Transverse colon (tissue), 4 donors: ENCODE results near the gene SLC25A29. TPM values are rescaled to one million over a fixed set of nuclear protein-coding genes. Genes with fewer than 3 reads are reported as not detected.
"Not testable (repeated sequence)": the region's sequence is repeated elsewhere in the genome, so short reads cannot be mapped to it uniquely, and the experiment has no call there.

Experiments used
- DNase-seq: peaks from one replicate; pipeline ENCODE4 v3.0.0-alpha.2; 2019
- H3K27ac ChIP-seq, 4 donors: fragments of 200-600 bp; sonication (generic); 2 replicates each; pipeline ENCODE4 v1.5.1; 2016 to 2018; ENCODE audit warnings: inconsistent platforms in 4 of 4
- H3K27me3 ChIP-seq: fragments of 200-600 bp; sonication (generic); 2 replicates; pipeline ENCODE4 v1.5.1; 2017; ENCODE audit warnings: inconsistent platforms
- H3K36me3 ChIP-seq, 4 donors: fragments of 200-600 bp; sonication (generic); 2 replicates each; pipeline ENCODE4 v1.5.1; 2017 to 2019; ENCODE audit warnings: inconsistent platforms in 4 of 4
- H3K4me1 ChIP-seq, 4 donors: fragments of 200-600 bp; sonication (generic); 2 replicates each; pipeline ENCODE4 v1.5.1; 2017 to 2020; ENCODE audit warnings: inconsistent platforms in 4 of 4
- H3K4me3 ChIP-seq, 4 donors: fragments of 200-600 bp; sonication (generic); 1 replicate in 1 of 4; 2 replicates in 3 of 4; pipeline versions ENCODE4 v1.5.1 to v1.6.1; 2017 to 2019; ENCODE audit warnings: inconsistent platforms in 4 of 4
- H3K9me3 ChIP-seq, 2 donors: fragments of 200-600 bp; sonication (generic); 2 replicates each; pipeline ENCODE4 v1.5.1; 2017 to 2019; ENCODE audit warnings: inconsistent platforms in 2 of 2
- EP300 ChIP-seq: sonication (generic); formaldehyde crosslinking; IDR thresholded peaks from one replicate; pipeline ENCODE4 v1.6.1; 2017; ENCODE audit warnings: antibody characterized with exemption, low read depth
- POLR2A ChIP-seq: fragments of 450-650 bp; IDR thresholded peaks from one replicate; pipeline ENCODE4 v1.6.1; 2016; ENCODE audit warnings: antibody characterized with exemption, mild to moderate bottlenecking, moderate library complexity
- POLR2AphosphoS5 ChIP-seq, 3 donors: sonication (generic); formaldehyde crosslinking; IDR thresholded peaks; one replicate each; pipeline ENCODE4 v1.6.1; 2016; ENCODE audit warnings: antibody characterized with exemption in 3 of 3
- WGBS, 2 donors: methylation state at CpG; one replicate each; pipeline ENCODE4 v1.1.5; 2018; ENCODE audit warnings: low coverage in 1 of 2; 5-methylcytosine and 5-hydroxymethylcytosine counted together
- in situ Hi-C, 4 donors: fragments of 200-750 bp; cut with MboI; loops; one replicate each; pipeline versions ENCODE4 v1.15.0 to v1.15.1; 2017; ENCODE audit warnings: low sequenced_read_pairs in 3 of 4, low pct_ligation_motif_present in 1 of 4, low pct_unique_long_range_greater_than_20kb in 1 of 4
- intact Hi-C: fragments of 100-400 bp; cut with DNase I; formaldehyde crosslinking; loops from one replicate; pipeline ENCODE4 v1.15.1; 2023; ENCODE audit warnings: low total_unique reads
- total RNA-seq, 4 donors: library from RNA; depleted of rRNA; stranded (reverse); fragments of >200 nt; gene quantifications; one replicate each; pipeline ENCODE4 v1.1.0, GENCODE V29; 2016
- TF ChIP-seq, protein P1 (sequence below), 5 experiments: fragments of 200-600 bp in 3 of 5; fragments of 450-650 bp in 2 of 5; sonication (generic) in 3 of 5; IDR thresholded peaks; 1 replicate in 2 of 5; 2 replicates in 3 of 5; pipeline ENCODE4 v1.5.1; 2016 to 2017; ENCODE audit warnings: antibody characterized with exemption in 5 of 5, inconsistent platforms in 3 of 5, mild to moderate bottlenecking in 2 of 5, moderate library complexity in 1 of 5

The SLC25A29 gene
- total RNA-seq, 4 donors from 2014 or later = 16.8 to 62.7 (median 19.7) TPM

DNA sequence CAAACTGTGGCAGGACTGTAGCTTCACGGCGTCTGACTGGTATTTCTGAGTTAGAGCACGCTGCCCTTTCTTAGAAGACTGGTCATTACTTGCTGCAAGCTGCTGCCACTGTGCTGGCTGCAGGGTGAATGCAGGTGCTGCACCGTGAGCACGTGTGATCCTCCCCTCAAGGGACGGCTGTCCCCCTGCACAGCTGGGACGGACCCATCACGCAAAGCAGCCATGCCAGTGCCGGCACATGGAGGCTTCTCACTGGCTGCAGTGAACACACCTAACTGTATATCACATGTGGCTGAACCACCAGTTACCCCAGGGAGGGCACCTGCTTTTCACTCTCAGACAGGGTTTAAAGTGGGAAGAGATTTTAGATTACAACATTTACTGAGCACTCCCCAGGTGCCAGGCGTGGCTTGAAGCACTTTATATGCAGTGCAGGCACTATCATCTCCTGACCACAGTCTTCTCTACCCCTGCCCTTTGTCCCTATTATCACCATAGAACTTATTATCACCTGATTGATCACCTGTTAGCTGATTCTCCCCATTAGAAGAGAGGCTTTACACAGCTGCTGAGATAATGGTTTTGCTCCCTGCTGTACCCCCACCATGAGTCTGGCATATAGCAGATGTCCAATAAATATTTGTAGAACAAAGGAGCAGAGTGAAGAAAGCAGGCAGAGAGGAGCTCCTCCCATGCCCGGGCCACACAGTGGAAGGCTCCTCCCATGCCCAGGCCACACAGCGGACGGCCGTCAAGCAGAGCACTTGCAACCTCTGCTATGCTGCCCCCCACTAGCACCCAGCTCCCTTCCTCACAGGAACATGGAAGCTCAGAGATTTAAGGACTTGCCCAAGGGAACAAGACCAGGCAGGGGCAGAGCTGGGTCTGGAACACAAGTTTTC is 42.8 kb upstream of the SLC25A29 start:
- H3K36me3 ChIP-seq = peaks cover 0 to 19% (median 4%) of the 10 kb centered on the region in 4 donors
- no peak overlapping the region for H3K4me3 ChIP-seq
- no peak for TF ChIP-seq POLR2AphosphoS5 (IDR thresholded peaks at IDR 0.05)
- no peak for TF ChIP-seq POLR2A
- TF ChIP-seq EP300 = no peak
- TF ChIP-seq, protein P1, sequence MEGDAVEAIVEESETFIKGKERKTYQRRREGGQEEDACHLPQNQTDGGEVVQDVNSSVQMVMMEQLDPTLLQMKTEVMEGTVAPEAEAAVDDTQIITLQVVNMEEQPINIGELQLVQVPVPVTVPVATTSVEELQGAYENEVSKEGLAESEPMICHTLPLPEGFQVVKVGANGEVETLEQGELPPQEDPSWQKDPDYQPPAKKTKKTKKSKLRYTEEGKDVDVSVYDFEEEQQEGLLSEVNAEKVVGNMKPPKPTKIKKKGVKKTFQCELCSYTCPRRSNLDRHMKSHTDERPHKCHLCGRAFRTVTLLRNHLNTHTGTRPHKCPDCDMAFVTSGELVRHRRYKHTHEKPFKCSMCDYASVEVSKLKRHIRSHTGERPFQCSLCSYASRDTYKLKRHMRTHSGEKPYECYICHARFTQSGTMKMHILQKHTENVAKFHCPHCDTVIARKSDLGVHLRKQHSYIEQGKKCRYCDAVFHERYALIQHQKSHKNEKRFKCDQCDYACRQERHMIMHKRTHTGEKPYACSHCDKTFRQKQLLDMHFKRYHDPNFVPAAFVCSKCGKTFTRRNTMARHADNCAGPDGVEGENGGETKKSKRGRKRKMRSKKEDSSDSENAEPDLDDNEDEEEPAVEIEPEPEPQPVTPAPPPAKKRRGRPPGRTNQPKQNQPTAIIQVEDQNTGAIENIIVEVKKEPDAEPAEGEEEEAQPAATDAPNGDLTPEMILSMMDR (IDR thresholded peaks at IDR 0.05) = no peak
- H3K27me3 ChIP-seq = no peaks in the 10 kb centered on the region
- intact Hi-C loops (no loop called here), in situ Hi-C loops (no loop called here)
- no peak overlapping the region for H3K27ac ChIP-seq
- H3K9me3 ChIP-seq = no peaks in the 10 kb centered on the region
- no peaks in the 10 kb centered on the region for H3K4me1 ChIP-seq
- WGBS, 2 donors = 84% methylated on average over 14 of the region's 14 CpGs; no CpG with 5 or more reads in 1 of the 2 donors
- no peak for DNase-seq

DNA sequence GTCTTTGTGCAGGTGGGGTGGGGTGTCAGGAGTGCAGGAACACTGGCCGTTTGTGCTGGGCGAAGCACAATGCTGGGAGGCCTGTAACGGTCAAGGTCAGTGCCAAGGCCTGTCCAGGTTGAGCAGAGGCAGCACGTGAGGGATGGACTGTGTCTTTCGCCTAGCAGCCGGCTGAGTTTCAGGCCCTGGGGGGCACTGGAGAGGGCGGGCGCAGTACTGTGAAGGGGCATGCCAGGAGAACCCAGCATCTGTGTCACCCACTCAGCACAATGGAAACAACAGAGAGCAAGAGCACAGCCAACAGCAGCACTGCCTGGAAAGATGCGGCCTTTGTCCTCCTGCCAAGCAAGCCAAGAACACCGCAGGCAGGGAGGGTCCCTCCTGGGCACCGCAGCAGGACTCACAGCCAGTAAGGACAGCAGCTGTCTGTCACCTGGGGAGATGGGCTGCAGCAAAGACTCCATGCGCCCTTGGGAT is 42.0 kb upstream of the SLC25A29 start:
- Histone ChIP-seq H3K27ac (no peak overlapping the region), H3K4me3 (no peak overlapping the region), H3K9me3 (no peaks in the 10 kb centered on the region), H3K27me3 (no peaks in the 10 kb centered on the region), H3K4me1 (no peaks in the 10 kb centered on the region), H3K36me3 (peaks cover 0 to 12% (median 4%) of the 10 kb centered on the region in 4 donors)
- intact Hi-C loops (no loop called here), in situ Hi-C loops (no loop called here)
- no peak for DNase-seq
- TF ChIP-seq POLR2AphosphoS5 (IDR thresholded peaks at IDR 0.05) = no peak
- TF ChIP-seq, protein P1 (IDR thresholded peaks at IDR 0.05) = no peak
- TF ChIP-seq POLR2A = no peak
- no peak for TF ChIP-seq EP300
- 91% methylated on average over 12 of the region's 12 CpGs; no CpG with 5 or more reads in 1 of the 2 donors for WGBS, 2 donors

DNA sequence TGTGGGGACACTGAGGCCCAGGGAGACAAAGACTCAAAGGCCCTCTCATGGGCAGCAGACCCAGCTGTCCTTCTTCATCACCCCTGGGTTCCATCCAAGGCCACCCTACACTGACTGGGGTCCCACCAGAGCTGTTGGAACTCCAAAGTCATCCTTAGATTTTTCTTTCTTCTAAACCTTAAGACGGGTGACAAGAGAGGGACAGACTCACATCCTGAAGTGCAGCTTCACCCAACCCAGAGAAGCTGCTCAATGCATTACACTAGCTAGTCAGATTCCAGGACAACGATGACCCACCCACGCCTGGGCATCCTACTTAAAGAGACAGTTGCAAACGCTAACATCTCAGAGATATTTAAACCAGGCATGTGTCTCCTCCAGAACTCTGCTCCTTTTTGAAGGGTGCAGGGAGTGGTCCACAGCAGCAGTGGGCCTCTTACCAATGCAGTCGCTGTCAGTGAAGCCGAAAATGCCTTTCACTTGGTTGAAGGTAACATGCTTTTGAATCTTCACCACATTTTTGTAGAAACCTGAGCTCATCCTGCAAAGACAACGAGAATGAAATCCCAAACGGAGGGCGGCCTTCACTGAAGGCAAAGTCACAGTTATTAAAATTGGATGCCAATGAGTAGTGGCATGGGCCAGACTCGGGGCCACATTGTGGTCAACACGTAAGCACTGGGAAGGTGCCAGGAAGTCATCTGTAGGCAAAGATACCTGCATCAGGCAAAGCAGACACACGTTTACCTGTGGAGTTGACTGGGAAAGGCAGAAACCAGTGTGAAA is 40.3 kb upstream of the SLC25A29 start:
- no peaks in the 10 kb centered on the region for H3K27me3 ChIP-seq
- H3K27ac ChIP-seq = no peak overlapping the region
- WGBS, 2 donors = 88 to 91% methylated on average over 5 to 12 of the region's 12 CpGs
- intact Hi-C loops (no loop called here), in situ Hi-C loops (no loop called here)
- peaks cover 0 to 12% (median 4%) of the 10 kb centered on the region in 4 donors for H3K36me3 ChIP-seq
- peaks cover 0 to 12% (median 7%) of the 10 kb centered on the region in 4 donors for H3K4me1 ChIP-seq
- TF ChIP-seq POLR2A (no peak), EP300 (no peak), POLR2AphosphoS5 (IDR thresholded peaks at IDR 0.05) (no peak)
- TF ChIP-seq, protein P1 (IDR thresholded peaks at IDR 0.05) = no peak
- no peak overlapping the region for H3K4me3 ChIP-seq
- DNase-seq = no peak
- H3K9me3 ChIP-seq = no peaks in the 10 kb centered on the region

DNA sequence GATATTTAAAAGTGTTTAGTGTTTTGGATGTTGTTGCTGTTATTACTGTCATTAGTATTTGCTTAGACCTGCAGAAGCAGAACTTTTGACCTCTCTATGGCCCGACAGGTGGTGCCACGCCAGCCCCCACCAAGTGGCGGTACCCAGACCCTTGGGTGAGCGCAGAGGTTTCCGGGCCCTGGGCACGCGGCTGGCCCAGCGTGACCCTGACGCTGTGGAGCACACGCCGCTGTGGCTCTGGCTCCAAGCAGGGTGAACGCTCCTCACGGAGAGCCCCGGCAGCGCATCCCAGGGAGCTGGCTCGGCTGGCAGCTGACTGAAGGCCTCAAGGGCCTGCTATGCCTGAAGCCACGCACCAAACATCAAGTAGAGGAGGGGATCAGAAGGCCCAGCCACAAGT is 39.5 kb upstream of the SLC25A29 start:
- in situ Hi-C loops = no loop called here
- Histone ChIP-seq H3K4me3 (no peak overlapping the region), H3K27ac (no peak overlapping the region), H3K36me3 (peaks cover 0 to 12% (median 4%) of the 10 kb centered on the region in 4 donors), H3K27me3 (no peaks in the 10 kb centered on the region), H3K9me3 (no peaks in the 10 kb centered on the region), H3K4me1 (peaks cover 0 to 19% (median 11%) of the 10 kb centered on the region in 4 donors)
- DNase-seq = no peak
- TF ChIP-seq POLR2AphosphoS5 (IDR thresholded peaks at IDR 0.05) = no peak
- TF ChIP-seq POLR2A = no peak
- TF ChIP-seq EP300 = no peak
- TF ChIP-seq, protein P1 (IDR thresholded peaks at IDR 0.05) = no peak
- WGBS, 2 donors = 95 to 100% methylated on average over 9 to 16 of the region's 17 CpGs
- intact Hi-C loops = no loop called here

DNA sequence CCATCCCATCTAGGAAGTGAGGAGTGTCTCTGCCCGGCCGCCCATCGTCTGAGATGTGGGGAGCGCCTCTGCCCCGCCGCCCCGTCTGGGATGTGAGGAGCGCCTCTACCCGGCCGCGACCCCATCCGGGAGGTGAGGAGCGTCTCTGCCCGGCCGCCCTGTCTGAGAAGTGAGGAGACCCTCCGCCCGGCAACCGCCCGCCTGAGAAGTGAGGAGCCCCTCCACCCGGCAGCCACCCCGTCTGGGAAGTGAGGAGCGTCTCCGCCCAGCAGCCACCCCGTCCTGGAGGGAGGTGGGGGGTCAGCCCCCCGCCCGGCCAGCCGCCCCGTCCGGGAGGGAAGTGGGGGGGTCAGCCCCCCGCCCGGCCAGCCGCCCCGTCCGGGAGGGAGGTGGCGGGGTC is 38.4 kb upstream of the SLC25A29 start:
- 95% methylated on average over 11 of the region's 35 CpGs; no CpG with 5 or more reads in 1 of the 2 donors for WGBS, 2 donors
- intact Hi-C loops, H3K27ac ChIP-seq, in situ Hi-C loops, H3K9me3 ChIP-seq, H3K27me3 ChIP-seq, H3K4me3 ChIP-seq, DNase-seq: not testable (repeated sequence)
- Histone ChIP-seq H3K4me1 (peaks cover 0 to 22% (median 12%) of the 10 kb centered on the region in 4 donors), H3K36me3 (peaks cover 0 to 12% (median 4%) of the 10 kb centered on the region in 4 donors)

DNA sequence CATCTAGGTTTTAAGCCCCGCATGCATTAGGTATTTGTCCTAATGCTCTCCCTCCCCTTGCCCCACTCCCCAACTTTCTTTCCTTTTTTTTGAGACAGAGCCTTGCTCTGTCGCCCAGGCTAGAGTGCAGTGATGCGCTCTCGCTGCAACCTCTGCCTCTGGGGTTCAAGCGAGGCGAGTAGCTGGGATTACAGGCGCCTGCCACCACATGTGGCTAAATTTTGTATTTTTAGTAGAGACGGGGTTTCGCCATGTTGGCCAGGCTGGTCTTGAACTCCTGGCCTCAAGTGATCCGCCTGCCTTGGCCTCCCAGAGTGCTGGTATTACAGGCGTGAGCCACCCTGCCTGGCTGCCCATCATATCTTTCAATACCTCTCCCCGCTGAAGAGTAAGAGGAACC is 36.6 kb upstream of the SLC25A29 start:
- H3K36me3 ChIP-seq = peaks cover 0 to 12% (median 5%) of the 10 kb centered on the region in 4 donors
- H3K27me3 ChIP-seq, H3K9me3 ChIP-seq, intact Hi-C loops, H3K27ac ChIP-seq, in situ Hi-C loops, DNase-seq, H3K4me3 ChIP-seq: not testable (repeated sequence)
- WGBS, 2 donors = 98 to 100% methylated on average over 3 to 12 of the region's 12 CpGs
- peaks cover 0 to 22% (median 12%) of the 10 kb centered on the region in 4 donors for H3K4me1 ChIP-seq
